Measurements from ENCODE around the gene CFL1.

DNA sequence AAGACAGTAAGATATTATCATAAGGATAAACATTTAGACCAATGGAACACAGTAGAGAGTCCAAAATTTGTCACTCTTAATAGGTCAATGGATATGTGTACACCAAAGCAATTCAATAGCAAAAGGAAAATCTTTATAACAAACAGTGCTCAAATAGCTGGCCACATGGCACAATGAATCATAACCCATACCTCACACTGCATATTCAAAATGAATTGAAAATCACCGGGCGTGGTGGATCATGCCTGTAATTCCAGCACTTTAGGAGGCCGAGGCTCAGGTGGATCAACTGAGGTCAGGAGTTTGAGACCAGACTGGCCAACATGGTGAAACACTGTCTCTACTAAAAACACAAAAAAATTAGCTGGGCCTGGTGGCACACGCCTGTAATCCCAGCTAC lies 15.8 kb downstream of the CFL1 start:
- TF ChIP-seq REST (IDR thresholded peaks at IDR 0.05; ENCODE audit: insufficient read depth in 1 of 2, low read depth in 2 of 2, low read length in 2 of 2) (no peak), POLR2AphosphoS5 (IDR thresholded peaks at IDR 0.05; ENCODE audit: low read depth, low read length) (no peak), SIN3A (IDR thresholded peaks at IDR 0.05; ENCODE audit: borderline replicate concordance, insufficient read depth, low read length) (no peak)

All from PFSK-1 (cell line).